GM19099 (cell line): ENCODE results near the gene TMPRSS6.

Experiments used
- POLR2A ChIP-seq: IDR thresholded peaks from 3 replicates; pipeline ENCODE4 v1.6.1; 2011; ENCODE audit warnings: low read depth; ENCODE audit not compliant: insufficient read length; ENCODE audit errors: extremely low read depth

TMPRSS6 gene

DNA sequence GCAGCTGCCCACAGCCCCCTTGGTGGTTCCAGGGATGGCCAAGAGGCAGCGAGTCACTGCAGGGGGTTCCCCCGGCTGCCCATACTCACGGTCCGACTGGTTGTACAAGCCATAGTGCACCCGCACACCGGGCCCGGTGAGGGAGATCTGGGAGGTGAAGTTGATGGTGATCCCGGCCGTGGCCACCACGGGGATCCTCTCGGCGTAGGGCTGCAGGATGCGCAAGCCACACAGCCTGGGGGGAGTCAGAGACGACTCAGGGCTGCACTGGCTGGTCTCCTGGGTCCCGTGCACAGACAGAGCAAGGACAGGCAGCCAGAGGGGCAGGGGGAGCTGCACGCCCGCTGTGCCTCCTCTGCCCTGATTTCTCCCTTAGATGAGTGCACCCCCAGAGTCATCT lies 34.5 kb downstream of the TMPRSS6 start:
- no peak for TF ChIP-seq POLR2A

DNA sequence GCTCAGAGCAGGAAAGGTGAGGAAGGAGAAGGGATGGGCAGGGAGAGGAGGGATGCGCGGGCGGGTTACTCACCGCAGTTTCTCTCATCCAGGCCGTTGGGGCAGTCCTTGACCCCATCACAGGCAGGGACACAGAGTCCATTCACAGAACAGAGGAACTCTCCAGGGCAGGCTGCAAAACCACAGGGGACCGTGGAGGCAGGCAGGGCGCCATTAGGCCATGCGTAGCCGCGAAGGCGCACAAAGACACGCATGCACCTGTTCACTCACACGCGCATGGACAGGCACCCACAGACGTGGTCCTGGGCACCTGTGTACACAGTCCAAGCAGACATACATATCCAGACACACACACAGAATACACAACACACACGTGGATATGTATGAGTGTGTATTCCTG lies 35.0 kb downstream of the TMPRSS6 start:
- no peak for TF ChIP-seq POLR2A

DNA sequence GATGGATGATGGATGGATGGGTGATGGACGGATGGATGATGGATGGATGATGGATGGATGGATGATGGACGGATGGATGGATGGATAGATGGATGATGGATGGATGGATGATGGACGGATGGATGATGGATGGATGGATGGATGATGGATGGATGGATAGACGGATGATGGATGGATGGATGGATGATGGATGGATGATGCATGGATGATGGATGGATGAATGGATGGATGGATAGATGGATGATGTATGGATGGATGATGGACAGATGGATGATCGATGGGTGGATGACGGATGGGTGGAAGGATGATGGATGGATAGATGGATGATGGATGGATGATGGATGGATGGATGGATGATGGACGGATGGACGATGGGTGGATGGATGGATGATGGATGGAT lies 36.8 kb downstream of the TMPRSS6 start:
- TF ChIP-seq POLR2A = no peak

DNA sequence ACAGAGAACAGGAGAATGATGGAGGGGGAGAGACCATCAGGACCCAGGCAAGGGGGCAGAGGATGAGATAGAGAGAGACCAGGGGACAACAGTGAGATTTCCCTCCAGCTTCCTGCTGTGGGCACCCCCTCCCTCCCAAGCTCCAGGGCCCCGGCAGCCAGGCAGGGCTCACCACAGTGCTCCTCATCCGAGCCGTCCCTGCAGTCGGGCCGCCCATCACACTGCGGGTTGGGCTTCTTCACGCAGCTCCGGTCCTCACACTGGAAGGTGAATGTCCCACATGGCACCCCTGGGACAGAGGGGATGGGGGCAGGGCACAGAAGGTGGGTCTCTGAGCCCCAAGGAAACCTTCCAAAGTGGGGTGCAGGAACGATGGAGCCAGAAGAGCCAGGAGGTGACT lies 38.8 kb downstream of the TMPRSS6 start:
- TF ChIP-seq POLR2A = no peak

DNA sequence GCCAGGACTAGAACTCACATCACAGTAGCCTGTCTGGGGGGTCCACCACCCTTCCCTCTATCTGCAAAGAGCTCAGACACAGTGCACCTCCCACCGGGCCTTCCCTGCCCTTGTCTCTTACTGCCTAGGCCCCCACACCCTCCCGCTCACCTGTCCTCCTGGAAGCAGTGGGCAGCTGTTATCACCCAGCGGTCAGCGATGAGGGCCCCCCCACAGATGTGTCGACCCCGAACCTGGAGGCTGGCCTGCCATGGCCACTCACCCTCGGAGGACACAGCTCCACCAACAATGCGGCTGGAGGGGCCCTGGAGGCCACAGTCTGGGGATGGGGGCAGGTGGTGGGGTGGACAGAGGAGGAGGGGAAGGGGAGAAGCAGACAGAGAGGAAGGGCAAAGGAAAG lies 39.2 kb downstream of the TMPRSS6 start:
- no peak for TF ChIP-seq POLR2A

DNA sequence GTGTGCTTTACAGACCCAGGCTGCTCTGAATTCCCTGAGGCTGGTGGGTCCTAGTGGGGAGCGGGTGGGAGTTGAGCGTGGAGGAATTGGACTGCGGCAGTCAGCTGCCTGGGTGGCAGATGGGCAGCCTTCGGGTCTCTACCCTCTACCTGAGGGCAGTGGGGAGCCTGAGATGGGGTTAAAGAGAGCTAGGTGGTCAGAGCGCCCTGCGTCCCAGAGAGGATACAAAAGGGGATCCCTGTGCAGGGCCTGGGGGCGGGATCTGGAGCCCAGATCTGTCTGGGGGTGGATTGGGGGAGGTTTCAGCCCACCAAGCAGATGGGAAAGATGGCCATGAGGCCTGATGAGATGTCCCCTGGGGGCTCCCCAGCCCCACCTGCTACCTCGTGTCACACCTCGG lies 39.8 kb downstream of the TMPRSS6 start:
- TF ChIP-seq POLR2A = no peak

DNA sequence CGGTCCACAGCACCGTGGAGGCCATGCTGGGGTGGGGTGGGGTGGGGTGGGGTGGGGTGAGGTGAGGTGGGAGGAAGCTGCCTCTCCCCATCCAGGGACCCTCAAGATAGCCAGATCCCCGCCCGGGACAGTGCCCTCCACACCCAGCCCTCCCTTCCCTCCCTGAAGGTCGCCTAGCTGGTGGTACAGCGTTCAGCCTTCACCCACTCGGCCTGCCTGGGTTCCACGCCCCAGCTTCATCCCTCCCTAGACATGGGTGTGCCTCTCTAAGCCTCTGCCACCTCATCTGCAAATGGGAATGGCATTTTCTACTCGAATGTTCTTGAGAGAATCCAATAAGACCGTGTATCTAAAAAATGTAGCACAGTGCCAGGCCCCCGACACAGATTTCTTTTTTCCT lies 40.2 kb downstream of the TMPRSS6 start:
- TF ChIP-seq POLR2A = no peak

DNA sequence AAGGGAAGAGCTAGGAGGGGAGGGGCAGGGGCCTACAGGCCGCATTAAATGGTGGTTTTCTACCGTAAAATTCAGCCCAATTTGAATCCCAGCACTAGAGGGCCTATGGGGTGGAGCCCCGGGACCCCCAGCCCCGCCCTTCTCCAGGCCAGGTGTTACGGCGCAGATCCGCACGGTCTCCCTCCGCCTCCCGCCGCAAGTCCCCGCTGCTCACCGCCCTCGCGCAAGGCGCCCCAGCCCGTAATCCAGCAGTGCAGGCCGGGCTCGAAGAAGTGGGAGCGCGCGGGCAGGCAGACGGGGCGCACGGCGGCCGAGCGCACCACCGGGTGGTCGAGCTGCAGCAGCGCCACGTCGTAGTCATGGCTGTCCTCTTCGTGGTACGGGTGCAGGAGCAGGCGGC lies 40.7 kb downstream of the TMPRSS6 start:
- no peak for TF ChIP-seq POLR2A

DNA sequence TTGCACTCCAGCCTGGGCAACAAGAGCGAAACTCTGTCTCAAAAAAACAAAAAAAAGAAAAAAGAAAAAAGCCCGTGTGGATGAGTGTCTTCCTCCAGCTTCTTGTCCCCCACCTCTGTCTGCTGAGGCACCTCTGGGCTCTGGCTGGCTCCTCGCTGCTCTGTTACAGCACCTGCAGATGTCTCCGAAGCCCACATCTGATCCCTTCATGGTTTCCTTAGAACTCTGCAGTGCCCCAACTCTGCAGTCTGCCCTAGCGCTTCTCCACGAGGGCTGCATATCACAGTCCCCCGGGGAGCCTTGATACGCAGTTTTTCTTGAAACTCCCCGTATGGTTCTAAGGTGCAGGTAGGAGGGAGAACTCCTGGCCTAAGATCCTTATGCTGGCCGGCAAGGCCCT lies 42.1 kb downstream of the TMPRSS6 start:
- no peak for TF ChIP-seq POLR2A

DNA sequence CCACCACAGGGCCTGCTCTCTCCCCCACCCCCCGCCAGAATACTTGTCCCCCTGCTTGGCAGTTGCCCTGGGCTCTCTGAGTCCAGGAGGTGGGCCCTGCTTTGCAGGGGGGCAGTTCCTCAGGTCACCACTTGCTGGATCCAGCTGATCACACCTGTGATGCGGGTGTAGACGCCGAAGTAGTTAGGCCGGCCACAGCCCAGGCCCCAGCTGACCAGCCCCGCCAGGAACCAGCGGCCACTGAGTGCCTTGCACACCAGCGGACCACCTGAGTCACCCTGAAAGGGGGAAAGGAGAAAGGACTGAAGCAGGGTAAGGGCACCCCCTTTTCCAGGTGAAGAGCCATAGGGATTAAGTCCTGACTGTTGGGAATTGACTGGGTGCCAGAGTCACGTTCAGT lies 43.6 kb downstream of the TMPRSS6 start:
- TF ChIP-seq POLR2A = no peak

DNA sequence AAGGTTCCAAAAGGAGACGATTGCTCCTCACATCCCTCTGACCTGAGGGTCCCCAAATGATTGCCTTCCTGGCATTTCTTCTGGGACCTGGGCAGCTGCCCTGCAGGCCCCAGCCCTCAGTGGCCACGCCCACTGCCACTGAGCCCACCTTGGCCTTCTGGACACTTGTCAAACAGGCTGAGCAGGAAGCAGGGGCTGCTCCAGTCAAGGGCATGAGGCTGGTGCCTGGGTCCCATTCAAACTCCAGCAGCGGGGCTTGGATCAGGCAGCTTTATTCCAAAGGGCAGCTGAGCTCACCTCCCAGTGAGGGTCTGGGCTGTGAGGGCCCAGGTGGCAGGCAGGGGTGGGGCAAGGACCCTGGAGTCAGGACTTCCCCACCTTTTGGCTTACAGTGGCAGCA lies 44.3 kb downstream of the TMPRSS6 start:
- no peak for TF ChIP-seq POLR2A

DNA sequence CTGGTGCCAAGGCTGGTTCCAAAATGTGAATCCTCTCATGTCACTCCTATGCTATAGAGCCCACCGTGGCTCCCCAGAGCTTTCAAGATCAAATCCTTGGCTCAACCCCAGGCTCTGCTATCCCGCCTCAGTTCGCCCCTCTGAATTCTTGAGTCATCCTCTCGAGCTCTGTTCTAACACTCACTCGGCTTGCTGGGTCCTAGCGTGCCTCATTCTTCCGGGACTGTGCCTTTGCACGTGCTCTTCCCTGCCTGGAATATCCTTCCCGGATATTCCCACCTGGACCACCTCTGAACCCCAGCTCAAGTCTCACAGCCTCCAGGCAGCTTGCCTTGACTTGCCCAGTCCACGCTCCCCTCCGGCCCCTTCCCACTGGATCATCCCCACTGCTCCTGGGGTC lies 45.0 kb downstream of the TMPRSS6 start:
- no peak for TF ChIP-seq POLR2A

DNA sequence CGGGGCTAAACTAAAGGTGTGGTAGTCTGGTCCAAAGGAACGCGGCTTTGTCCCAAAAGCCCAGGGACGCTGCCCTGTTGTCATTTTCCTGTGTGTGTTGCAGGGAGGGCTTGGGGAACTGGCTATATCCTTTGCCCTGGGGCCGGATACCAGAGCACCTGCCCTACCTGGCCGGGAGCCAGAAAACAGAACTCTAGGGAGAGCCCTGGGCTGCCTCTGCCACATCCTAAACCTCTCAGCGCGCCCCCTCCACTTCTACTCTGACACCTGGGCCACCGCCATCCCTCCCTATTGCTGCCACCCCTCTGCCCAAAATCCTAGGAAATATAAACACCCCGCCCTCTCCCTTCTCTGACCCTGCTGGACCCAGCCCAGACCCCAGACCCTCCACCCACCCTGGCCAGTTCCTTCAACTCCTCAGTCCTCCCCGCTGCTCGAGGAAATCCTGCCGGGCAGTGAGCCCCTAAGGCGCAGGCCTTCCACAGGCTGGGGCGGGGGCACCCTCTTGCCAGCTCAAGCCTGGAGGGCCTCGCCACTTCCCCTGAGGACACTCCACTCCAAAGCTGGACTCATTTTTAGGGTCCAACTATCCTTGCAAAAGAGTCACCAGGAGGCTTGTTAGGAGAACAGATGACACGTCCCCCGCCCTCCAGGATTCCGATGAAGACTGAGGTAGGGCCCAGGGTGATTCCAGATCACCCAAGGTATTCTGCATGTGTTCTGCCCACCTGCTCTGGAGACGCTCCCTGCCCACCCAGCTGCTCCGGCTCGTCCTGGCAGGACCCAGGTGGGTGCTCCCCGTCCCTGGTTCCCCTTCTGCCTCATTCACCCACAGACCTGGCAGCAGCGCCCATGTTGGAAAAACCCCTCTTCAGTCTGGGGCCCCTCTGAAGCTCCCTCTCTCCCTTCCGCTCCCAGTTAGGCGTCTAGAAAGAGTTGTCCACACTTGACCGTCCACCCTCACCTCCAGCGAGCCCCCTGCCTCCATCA lies 45.8 kb downstream of the TMPRSS6 start:
- TF ChIP-seq POLR2A = no peak

DNA sequence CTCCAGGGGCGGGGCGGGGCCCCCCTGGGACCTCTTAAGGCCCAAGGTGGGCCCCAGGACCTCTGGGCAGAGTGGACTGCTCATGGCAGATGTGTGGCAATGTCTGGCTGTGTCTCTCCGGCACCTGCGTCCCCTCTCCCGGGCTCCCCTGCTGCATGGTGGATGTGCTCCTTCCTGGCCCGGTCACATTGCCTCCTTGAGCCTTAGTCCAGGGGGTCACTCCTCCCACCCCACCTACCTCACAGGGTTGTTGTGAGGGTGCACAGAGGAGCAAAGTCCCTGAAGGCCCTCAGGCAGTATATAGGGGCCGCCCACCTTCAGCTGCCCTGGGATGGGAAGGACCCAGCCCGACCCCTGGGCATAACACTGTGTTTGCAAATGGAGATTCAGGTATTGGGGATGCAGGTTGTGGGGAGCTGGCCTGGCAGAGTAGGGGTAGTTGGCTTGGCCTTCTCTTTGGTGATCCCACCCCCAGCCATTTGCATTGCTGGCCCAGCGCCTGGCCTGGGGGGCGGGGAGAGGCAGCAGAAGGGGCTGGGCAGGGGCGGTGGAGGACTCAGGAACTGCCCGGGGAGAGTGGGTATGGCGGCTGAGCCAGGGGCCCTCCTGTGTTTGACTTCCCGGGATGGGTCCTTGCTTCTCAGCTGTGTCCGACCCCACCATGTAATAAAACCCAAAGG lies 46.7 kb downstream of the TMPRSS6 start:
- TF ChIP-seq POLR2A = no peak

DNA sequence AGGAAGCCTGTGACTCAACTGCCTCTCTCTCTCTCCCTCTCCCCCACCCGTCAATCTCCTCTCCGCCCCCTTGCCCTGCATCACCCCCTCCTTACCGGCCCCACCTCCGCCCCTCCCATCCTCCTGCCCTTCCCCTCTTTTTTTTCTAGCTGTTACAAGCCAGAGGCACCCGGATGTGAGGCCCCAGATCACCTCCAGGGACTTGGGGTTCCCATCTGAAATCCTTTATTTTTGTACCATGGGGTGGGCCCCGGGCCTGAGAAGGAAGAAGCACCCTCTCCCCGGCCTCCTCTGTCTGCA lies 47.2 kb downstream of the TMPRSS6 start:
- TF ChIP-seq POLR2A = no peak
